ENCODE results near the gene LRP1B.

Gene LRP1B

DNA sequence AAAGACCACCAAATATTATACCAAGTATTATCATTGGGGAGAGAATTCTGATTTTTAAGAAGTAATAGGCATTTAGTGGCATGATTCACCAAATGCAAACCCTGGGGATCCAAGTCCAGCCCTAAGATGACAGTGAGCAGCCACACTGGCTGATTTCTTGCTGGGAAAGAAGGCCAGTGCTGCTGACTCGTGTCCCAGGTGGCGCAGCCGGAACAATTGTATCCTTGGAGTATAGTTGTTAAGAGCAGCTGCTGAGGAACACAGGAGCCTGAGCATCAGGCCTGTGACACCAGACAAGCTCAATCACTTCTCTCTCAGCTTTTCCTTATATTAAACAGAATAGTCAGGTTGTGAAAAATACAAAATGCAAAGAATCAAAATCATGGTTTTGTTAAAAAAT, 48.4 kb downstream of the LRP1B start:
- H3K4me3 ChIP-seq (ENCODE audit: low read length) = no peak overlapping the region

DNA sequence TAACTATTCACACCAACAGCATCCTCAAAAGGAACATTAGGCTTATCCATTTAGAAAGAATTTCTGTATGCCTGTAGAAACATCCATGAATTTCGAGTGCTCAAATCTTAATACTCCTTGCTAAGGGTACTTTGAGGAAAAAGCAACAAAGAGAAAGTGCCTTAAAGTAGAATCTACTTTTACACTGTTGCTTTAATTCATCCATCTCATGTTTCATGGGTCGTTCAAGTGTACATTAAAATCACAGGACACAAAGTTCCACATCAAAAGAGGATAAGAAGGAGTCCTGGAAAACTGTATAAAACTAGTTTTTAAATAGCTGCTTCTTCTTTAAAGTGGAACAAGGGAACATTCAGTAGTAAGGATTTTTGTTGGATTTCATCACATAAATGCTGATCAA, 54.5 kb downstream of the LRP1B start:
- no peak for DNase-seq
- Histone ChIP-seq H3K4me2 (ENCODE audit: low read depth, low read length) (no peak overlapping the region), H2AFZ (ENCODE audit: low read length) (no peak overlapping the region), H3K9me2 (replicated peaks; ENCODE audit: insufficient read depth, low read length) (no peaks in the 10 kb centered on the region; the same call in 1 of the 2 replicates), H3K27ac (ENCODE audit: low read length) (no peak overlapping the region), H4K20me1 (ENCODE audit: insufficient read depth, low read length) (no peaks in the 10 kb centered on the region), H3K9me3 (replicated peaks; ENCODE audit: insufficient read depth, low read length) (no peaks in the 10 kb centered on the region), H3F3A (ENCODE audit: insufficient read depth, low read length) (no peaks in the 10 kb centered on the region), H3K9ac (ENCODE audit: low read length) (no peak overlapping the region), H3K4me3 (ENCODE audit: low read length) (no peak overlapping the region), H3K27me3 (replicated peaks; ENCODE audit: insufficient read depth, low read length) (no peaks in the 10 kb centered on the region), H3K4me1 (ENCODE audit: low read length) (no peaks in the 10 kb centered on the region), H3K79me2 (ENCODE audit: low read length) (no peaks in the 10 kb centered on the region), H3K36me3 (replicated peaks; ENCODE audit: insufficient read depth, low read length) (no peaks in the 10 kb centered on the region)
- TF ChIP-seq EZH2 (optimal IDR thresholded peaks at IDR 0.05; ENCODE audit: low read depth, low read length) = no peak
- no peak for TF ChIP-seq EZH2phosphoT487 (IDR thresholded peaks at IDR 0.05; ENCODE audit: low read length)
- TF ChIP-seq, protein P1, sequence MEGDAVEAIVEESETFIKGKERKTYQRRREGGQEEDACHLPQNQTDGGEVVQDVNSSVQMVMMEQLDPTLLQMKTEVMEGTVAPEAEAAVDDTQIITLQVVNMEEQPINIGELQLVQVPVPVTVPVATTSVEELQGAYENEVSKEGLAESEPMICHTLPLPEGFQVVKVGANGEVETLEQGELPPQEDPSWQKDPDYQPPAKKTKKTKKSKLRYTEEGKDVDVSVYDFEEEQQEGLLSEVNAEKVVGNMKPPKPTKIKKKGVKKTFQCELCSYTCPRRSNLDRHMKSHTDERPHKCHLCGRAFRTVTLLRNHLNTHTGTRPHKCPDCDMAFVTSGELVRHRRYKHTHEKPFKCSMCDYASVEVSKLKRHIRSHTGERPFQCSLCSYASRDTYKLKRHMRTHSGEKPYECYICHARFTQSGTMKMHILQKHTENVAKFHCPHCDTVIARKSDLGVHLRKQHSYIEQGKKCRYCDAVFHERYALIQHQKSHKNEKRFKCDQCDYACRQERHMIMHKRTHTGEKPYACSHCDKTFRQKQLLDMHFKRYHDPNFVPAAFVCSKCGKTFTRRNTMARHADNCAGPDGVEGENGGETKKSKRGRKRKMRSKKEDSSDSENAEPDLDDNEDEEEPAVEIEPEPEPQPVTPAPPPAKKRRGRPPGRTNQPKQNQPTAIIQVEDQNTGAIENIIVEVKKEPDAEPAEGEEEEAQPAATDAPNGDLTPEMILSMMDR (IDR thresholded peaks at IDR 0.05; ENCODE audit: low read length) = no peak

More for the DNA sequence above, 48.4 kb downstream of the LRP1B start:
- no peak overlapping the region for H3K9ac ChIP-seq (ENCODE audit: low read length)
- DNase-seq = no peak
- H3K27me3 ChIP-seq (replicated peaks; ENCODE audit: insufficient read depth, low read length) = no peaks in the 10 kb centered on the region
- TF ChIP-seq EZH2 (optimal IDR thresholded peaks at IDR 0.05; ENCODE audit: low read depth, low read length) (no peak), EZH2phosphoT487 (IDR thresholded peaks at IDR 0.05; ENCODE audit: low read length) (no peak)
- TF ChIP-seq, protein P1 (IDR thresholded peaks at IDR 0.05; ENCODE audit: low read length) = no peak
- no peaks in the 10 kb centered on the region for H4K20me1 ChIP-seq (ENCODE audit: insufficient read depth, low read length)
- H3K9me3 ChIP-seq (replicated peaks; ENCODE audit: insufficient read depth, low read length) = no peaks in the 10 kb centered on the region
- no peak overlapping the region for H3K4me2 ChIP-seq (ENCODE audit: low read depth, low read length)
- no peaks in the 10 kb centered on the region; the same call in 1 of the 2 replicates for H3K9me2 ChIP-seq (replicated peaks; ENCODE audit: insufficient read depth, low read length)
- no peaks in the 10 kb centered on the region for H3F3A ChIP-seq (ENCODE audit: insufficient read depth, low read length)
- no peaks in the 10 kb centered on the region for H3K36me3 ChIP-seq (replicated peaks; ENCODE audit: insufficient read depth, low read length)
- H3K27ac ChIP-seq (ENCODE audit: low read length) = no peak overlapping the region
- H2AFZ ChIP-seq (ENCODE audit: low read length) = no peak overlapping the region
- no peaks in the 10 kb centered on the region for H3K79me2 ChIP-seq (ENCODE audit: low read length)
- no peaks in the 10 kb centered on the region for H3K4me1 ChIP-seq (ENCODE audit: low read length)

DNA sequence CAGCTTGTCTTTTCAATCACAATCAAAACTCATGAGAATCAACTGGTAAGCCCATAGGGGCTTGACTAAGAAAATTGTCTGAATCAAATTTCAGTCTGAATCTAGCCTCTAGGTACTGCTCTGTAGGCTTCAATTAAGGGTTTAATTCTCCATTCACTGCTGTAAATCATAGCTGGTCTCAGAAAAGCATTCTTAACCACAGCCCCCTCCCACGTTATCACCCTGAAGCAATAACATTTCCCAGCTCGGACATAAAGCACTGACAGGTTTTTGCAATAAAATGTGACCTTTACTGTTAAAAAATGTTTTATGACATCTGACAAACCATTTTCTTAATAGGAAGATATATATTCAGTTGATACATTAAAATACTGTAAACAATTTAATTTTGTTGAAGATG, 55.0 kb downstream of the LRP1B start:
- H3K27ac ChIP-seq (ENCODE audit: low read length) = no peak overlapping the region
- no peaks in the 10 kb centered on the region for H3K79me2 ChIP-seq (ENCODE audit: low read length)
- DNase-seq = no peak
- H3K9me2 ChIP-seq (replicated peaks; ENCODE audit: insufficient read depth, low read length) = no peaks in the 10 kb centered on the region; the same call in 1 of the 2 replicates
- H3F3A ChIP-seq (ENCODE audit: insufficient read depth, low read length) = no peaks in the 10 kb centered on the region
- TF ChIP-seq, protein P1 (IDR thresholded peaks at IDR 0.05; ENCODE audit: low read length) = no peak
- no peak for TF ChIP-seq EZH2phosphoT487 (IDR thresholded peaks at IDR 0.05; ENCODE audit: low read length)
- no peak for TF ChIP-seq EZH2 (optimal IDR thresholded peaks at IDR 0.05; ENCODE audit: low read depth, low read length)
- H3K27me3 ChIP-seq (replicated peaks; ENCODE audit: insufficient read depth, low read length) = no peaks in the 10 kb centered on the region
- H3K4me3 ChIP-seq (ENCODE audit: low read length) = no peak overlapping the region
- H3K9ac ChIP-seq (ENCODE audit: low read length) = no peak overlapping the region
- no peaks in the 10 kb centered on the region for H4K20me1 ChIP-seq (ENCODE audit: insufficient read depth, low read length)
- no peaks in the 10 kb centered on the region for H3K4me1 ChIP-seq (ENCODE audit: low read length)
- H3K9me3 ChIP-seq (replicated peaks; ENCODE audit: insufficient read depth, low read length) = no peaks in the 10 kb centered on the region
- no peak overlapping the region for H2AFZ ChIP-seq (ENCODE audit: low read length)
- no peaks in the 10 kb centered on the region for H3K36me3 ChIP-seq (replicated peaks; ENCODE audit: insufficient read depth, low read length)
- no peak overlapping the region for H3K4me2 ChIP-seq (ENCODE audit: low read depth, low read length)
